CD4-positive, alpha-beta T cell treated with Interleukin-1 beta for 1 hour (primary cell): ENCODE data around the gene REXO1.
"Not testable (repeated sequence)": the region's sequence is repeated elsewhere in the genome, so short reads cannot be mapped to it uniquely, and the experiment has no call there.

Experiments
- DNase-seq, 2 donors: peaks; one replicate each; pipeline ENCODE4 v3.0.0-alpha.2; 2020 to 2022

Gene REXO1

GRCh38 chr19:1848399-1849131 is at the start of gene REXO1:
Gene REXO1, minus strand, starts transcription at chr19:1848483. Its CDS starts 125 bp downstream, at chr19:1848358.
- peak; percentile 95 to 99 for DNase-seq

- no peak for DNase-seq
Measured at GRCh38 chr19:1896508-1896907, 48.2 kb upstream of the REXO1 start.

GRCh38 chr19:1893791-1894190 is 45.5 kb upstream of the REXO1 start:
- no peak for DNase-seq

- DNase-seq = no peak
Measured at GRCh38 chr19:1889907-1890306, 41.6 kb upstream of the REXO1 start.

- no peak for DNase-seq
Measured at GRCh38 chr19:1888385-1888784, 40.1 kb upstream of the REXO1 start.

- DNase-seq = not testable (repeated sequence)
Measured at GRCh38 chr19:1886360-1886759, 38.1 kb upstream of the REXO1 start.

GRCh38 chr19:1885398-1886119 is 37.3 kb upstream of the REXO1 start, which contains the start of gene ABHD17A:
Gene ABHD17A, minus strand, starts transcription at chr19:1885496. Its CDS starts 3,930 bp downstream, at chr19:1881566.
- peak; percentile 95 to 96 for DNase-seq

- DNase-seq = no peak
Measured at GRCh38 chr19:1884719-1885334, 36.5 kb upstream of the REXO1 start.

GRCh38 chr19:1884291-1884718 is 36.0 kb upstream of the REXO1 start:
- DNase-seq = peak; percentile 62 to 66

- peak in 1 of 2 donors; percentile 35 for DNase-seq
Measured at GRCh38 chr19:1883784-1884183, 35.5 kb upstream of the REXO1 start.

GRCh38 chr19:1882786-1883692 is 34.8 kb upstream of the REXO1 start:
- no peak for DNase-seq

- DNase-seq = peak; percentile 86 to 89
Measured at GRCh38 chr19:1882089-1882785, 34.0 kb upstream of the REXO1 start.

- DNase-seq = not testable (repeated sequence)
Measured at GRCh38 chr19:1881393-1882088, 33.3 kb upstream of the REXO1 start.

GRCh38 chr19:1880611-1881392 is 32.5 kb upstream of the REXO1 start:
- no peak for DNase-seq

GRCh38 chr19:1879982-1880381 is 31.7 kb upstream of the REXO1 start:
- not testable (repeated sequence) for DNase-seq

- DNase-seq = not testable (repeated sequence)
Measured at GRCh38 chr19:1878583-1878982, 30.3 kb upstream of the REXO1 start.

GRCh38 chr19:1877280-1877660 is 29.0 kb upstream of the REXO1 start:
- not testable (repeated sequence) for DNase-seq

- DNase-seq = not testable (repeated sequence)
Measured at GRCh38 chr19:1876496-1877279, 28.4 kb upstream of the REXO1 start.
